HPDE6-E6E7 (cell line): ENCODE results near the gene KANSL3.
"Not testable (repeated sequence)": the region's sequence is repeated elsewhere in the genome, so short reads cannot be mapped to it uniquely, and the experiment has no call there.

ENCODE experiments used
- DNase-seq: peaks from one replicate; pipeline ENCODE4 v3.0.0; 2011; ENCODE audit warnings: missing footprints; ENCODE audit errors: extremely low spot score

KANSL3 gene

GRCh38 chr2:96638144-96639121 lies at the start of gene KANSL3:
TSS of gene KANSL3 (minus strand) at chr2:96638312. CDS start at chr2:96637135, 1,177 bp downstream.
- DNase-seq, result peak; percentile 81

GRCh38 chr2:96687266-96687665 lies 49.2 kb upstream of the KANSL3 start:
- no peak for DNase-seq

- DNase-seq, result no peak
These were observed 47.7 kb upstream of the KANSL3 start for GRCh38 chr2:96685577-96686459.

- DNase-seq, result no peak
These were observed 46.9 kb upstream of the KANSL3 start for GRCh38 chr2:96684883-96685576.

GRCh38 chr2:96683972-96684820 lies 46.1 kb upstream of the KANSL3 start:
- DNase-seq, result no peak

GRCh38 chr2:96683307-96683706 lies 45.2 kb upstream of the KANSL3 start:
- no peak for DNase-seq

GRCh38 chr2:96681540-96681939 lies 43.4 kb upstream of the KANSL3 start:
- no peak for DNase-seq

GRCh38 chr2:96680561-96681141 lies 42.5 kb upstream of the KANSL3 start:
- DNase-seq, result no peak

GRCh38 chr2:96679848-96680247 lies 41.7 kb upstream of the KANSL3 start:
- no peak for DNase-seq

- no peak for DNase-seq
These were observed 31.6 kb upstream of the KANSL3 start for GRCh38 chr2:96669539-96670215.

- no peak for DNase-seq
These were observed 30.7 kb upstream of the KANSL3 start for GRCh38 chr2:96668771-96669170.

GRCh38 chr2:96665717-96666116 lies 27.6 kb upstream of the KANSL3 start:
- DNase-seq, result not testable (repeated sequence)

- DNase-seq, result peak; percentile 97
These were observed 27.0 kb upstream of the KANSL3 start for GRCh38 chr2:96665083-96665569.

GRCh38 chr2:96664366-96664925 lies 26.3 kb upstream of the KANSL3 start:
- DNase-seq, result no peak

GRCh38 chr2:96663829-96664228 lies 25.7 kb upstream of the KANSL3 start:
- no peak for DNase-seq

- no peak for DNase-seq
These were observed 25.1 kb upstream of the KANSL3 start for GRCh38 chr2:96663177-96663576.

GRCh38 chr2:96662360-96662759 lies 24.2 kb upstream of the KANSL3 start:
- no peak for DNase-seq

GRCh38 chr2:96661324-96661723 lies 23.2 kb upstream of the KANSL3 start:
- DNase-seq, result no peak

- DNase-seq, result no peak
These were observed 18.4 kb upstream of the KANSL3 start for GRCh38 chr2:96656540-96656939.
